Hepatocyte (in vitro differentiated cells): ENCODE measurements around the gene UBAP2L. TPM values are rescaled to one million over a fixed set of nuclear protein-coding genes. Genes with fewer than 3 reads are reported as not detected.

Experiments
- DNase-seq: peaks from one replicate; pipeline ENCODE4 v3.0.0-alpha.2; 2016; ENCODE audit warnings: low spot score
- H2AFZ ChIP-seq: fragments of 200-600 bp; sonication (generic); 2 replicates; pipeline ENCODE4 v1.6.0; 2016; ENCODE audit warnings: antibody characterized with exemption, mild to moderate bottlenecking
- H3K27ac ChIP-seq: fragments of 200-600 bp; sonication (generic); 2 replicates; pipeline ENCODE4 v1.5.1; 2016; ENCODE audit warnings: mild to moderate bottlenecking
- H3K27me3 ChIP-seq: fragments of 200-600 bp; sonication (generic); 2 replicates; pipeline ENCODE4 v1.6.1; 2016
- H3K36me3 ChIP-seq: fragments of 200-600 bp; sonication (generic); replicated peaks from 2 replicates; pipeline ENCODE4 v1.5.1; 2016; ENCODE audit warnings: low read depth; ENCODE audit not compliant: insufficient read depth
- H3K4me1 ChIP-seq: fragments of 200-600 bp; sonication (generic); 2 replicates; pipeline ENCODE4 v1.5.1; 2016; ENCODE audit warnings: mild to moderate bottlenecking, moderate library complexity; ENCODE audit not compliant: insufficient read depth
- H3K4me2 ChIP-seq: fragments of 200-600 bp; sonication (generic); 2 replicates; pipeline ENCODE4 v1.6.0; 2016
- H3K4me3 ChIP-seq: fragments of 200-600 bp; sonication (generic); 2 replicates; pipeline ENCODE4 v1.5.1; 2016; ENCODE audit warnings: mild to moderate bottlenecking
- H3K79me2 ChIP-seq: fragments of 200-600 bp; sonication (generic); 2 replicates; pipeline ENCODE4 v1.6.0; 2017; ENCODE audit warnings: mild to moderate bottlenecking
- H3K9me2 ChIP-seq: fragments of 200-600 bp; sonication (generic); replicated peaks from 2 replicates; pipeline ENCODE4 v1.6.0; 2017; ENCODE audit warnings: mild to moderate bottlenecking; ENCODE audit not compliant: insufficient read depth
- H3K9me3 ChIP-seq: fragments of 200-600 bp; sonication (generic); 2 replicates; pipeline ENCODE4 v1.5.1; 2016; ENCODE audit warnings: low read depth, mild to moderate bottlenecking
- H4K20me1 ChIP-seq: fragments of 200-600 bp; sonication (generic); 2 replicates; pipeline ENCODE4 v1.6.0; 2016; ENCODE audit warnings: mild to moderate bottlenecking; ENCODE audit not compliant: insufficient read depth, poor library complexity, severe bottlenecking
- EZH2 ChIP-seq: fragments of 200-600 bp; sonication (generic); IDR thresholded peaks from 2 replicates; pipeline ENCODE4 v1.6.1; 2016; ENCODE audit warnings: antibody characterized with exemption, mild to moderate bottlenecking, borderline replicate concordance
- EZH2phosphoT487 ChIP-seq: fragments of 200-600 bp; sonication (generic); IDR thresholded peaks from one replicate; pipeline ENCODE4 v1.6.1; 2018; ENCODE audit warnings: antibody characterized with exemption, mild to moderate bottlenecking, low read depth, moderate library complexity; ENCODE audit not compliant: unreplicated experiment, severe bottlenecking
- WGBS: methylation state at CpG from one replicate; pipeline ENCODE4 v1.1.6; 2016; ENCODE audit warnings: low lambda C conversion rate; ENCODE audit errors: missing lambda C conversion rate; 5-methylcytosine and 5-hydroxymethylcytosine counted together
- polyA plus RNA-seq: library from polyadenylated mRNA; unstranded; fragments of >200 nt; fragmentation: Nextera tagmentation; extraction: Ambion mirVana; gene quantifications from 2 replicates; pipeline ENCODE4 v1.2.1, GENCODE V29; 2016
- total RNA-seq: library from RNA; depleted of rRNA; stranded (reverse); fragments of >200 nt; gene quantifications from 2 replicates; pipeline ENCODE4 v1.2.3, GENCODE V29; 2014
- TF ChIP-seq, protein P1 (sequence below): fragments of 200-600 bp; sonication (generic); IDR thresholded peaks from 2 replicates; pipeline ENCODE4 v1.5.1; 2016; ENCODE audit warnings: antibody characterized with exemption, mild to moderate bottlenecking; ENCODE audit not compliant: poor library complexity

Gene UBAP2L, protein sequence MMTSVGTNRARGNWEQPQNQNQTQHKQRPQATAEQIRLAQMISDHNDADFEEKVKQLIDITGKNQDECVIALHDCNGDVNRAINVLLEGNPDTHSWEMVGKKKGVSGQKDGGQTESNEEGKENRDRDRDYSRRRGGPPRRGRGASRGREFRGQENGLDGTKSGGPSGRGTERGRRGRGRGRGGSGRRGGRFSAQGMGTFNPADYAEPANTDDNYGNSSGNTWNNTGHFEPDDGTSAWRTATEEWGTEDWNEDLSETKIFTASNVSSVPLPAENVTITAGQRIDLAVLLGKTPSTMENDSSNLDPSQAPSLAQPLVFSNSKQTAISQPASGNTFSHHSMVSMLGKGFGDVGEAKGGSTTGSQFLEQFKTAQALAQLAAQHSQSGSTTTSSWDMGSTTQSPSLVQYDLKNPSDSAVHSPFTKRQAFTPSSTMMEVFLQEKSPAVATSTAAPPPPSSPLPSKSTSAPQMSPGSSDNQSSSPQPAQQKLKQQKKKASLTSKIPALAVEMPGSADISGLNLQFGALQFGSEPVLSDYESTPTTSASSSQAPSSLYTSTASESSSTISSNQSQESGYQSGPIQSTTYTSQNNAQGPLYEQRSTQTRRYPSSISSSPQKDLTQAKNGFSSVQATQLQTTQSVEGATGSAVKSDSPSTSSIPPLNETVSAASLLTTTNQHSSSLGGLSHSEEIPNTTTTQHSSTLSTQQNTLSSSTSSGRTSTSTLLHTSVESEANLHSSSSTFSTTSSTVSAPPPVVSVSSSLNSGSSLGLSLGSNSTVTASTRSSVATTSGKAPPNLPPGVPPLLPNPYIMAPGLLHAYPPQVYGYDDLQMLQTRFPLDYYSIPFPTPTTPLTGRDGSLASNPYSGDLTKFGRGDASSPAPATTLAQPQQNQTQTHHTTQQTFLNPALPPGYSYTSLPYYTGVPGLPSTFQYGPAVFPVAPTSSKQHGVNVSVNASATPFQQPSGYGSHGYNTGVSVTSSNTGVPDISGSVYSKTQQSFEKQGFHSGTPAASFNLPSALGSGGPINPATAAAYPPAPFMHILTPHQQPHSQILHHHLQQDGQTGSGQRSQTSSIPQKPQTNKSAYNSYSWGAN
- total RNA-seq (83.5 and 103 TPM in 2 replicates), polyA plus RNA-seq (119 and 132 TPM in 2 replicates)

DNA sequence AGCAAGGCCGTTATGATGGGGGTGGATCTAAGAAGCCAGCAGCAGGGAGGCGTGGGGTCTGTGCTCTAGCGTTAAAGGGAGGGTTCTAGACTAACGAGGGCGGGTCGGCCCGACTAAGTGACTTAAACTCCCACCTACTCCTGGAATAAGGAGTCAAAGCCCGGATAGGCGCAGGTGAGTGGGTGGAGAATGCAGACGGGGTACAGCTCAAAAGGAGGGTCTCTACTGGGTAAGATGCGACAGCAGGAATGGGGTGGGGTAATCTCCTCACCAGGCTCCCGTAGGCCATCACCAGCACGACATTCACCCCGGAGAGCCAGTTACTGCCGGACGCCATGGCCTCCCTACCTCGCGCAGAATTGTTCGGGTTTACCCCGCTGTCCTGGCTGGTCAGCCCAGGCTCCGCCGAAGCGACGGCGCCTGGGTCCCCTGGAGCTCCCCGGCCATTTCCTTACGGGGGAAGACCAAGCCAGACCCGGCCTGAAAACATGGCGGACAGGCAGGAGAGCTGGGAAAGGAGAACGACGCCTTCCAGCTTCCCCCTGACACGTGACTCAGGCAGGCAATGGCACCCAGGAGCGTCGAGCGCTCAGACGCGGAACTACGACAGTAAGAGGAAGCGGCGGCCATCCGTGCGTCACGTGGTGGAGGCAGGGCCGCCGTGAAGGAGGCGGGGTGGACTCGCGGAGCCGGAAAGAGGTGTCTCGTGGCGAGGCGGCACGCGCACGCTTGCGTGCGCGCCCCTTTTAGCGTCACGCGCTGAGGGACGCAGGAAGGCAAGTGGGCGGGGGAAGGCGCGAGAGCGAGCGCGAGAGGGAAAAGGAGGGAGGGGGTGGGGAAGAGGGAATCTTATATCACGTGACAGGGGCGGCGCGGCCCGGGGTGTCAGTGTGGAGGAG, at the start of gene UBAP2L:
Gene UBAP2L (plus strand): TSS at position 885 of the 899 bp plus-strand sequence. CDS start 4,169 bp downstream, outside the sequence.
- Histone ChIP-seq H3K36me3 (no peaks in the 10 kb centered on the region), H2AFZ (peak within 1 kb of the TSS; percentile 41), H3K27ac (peak within 1 kb of the TSS; percentile 100), H3K4me3 (peak within 1 kb of the TSS; percentile 71), H4K20me1 (peaks cover 47% of the 10 kb centered on the region), H3K4me1 (peaks cover 30% of the 10 kb centered on the region), H3K79me2 (peaks cover 89% of the 10 kb centered on the region), H3K27me3 (no peaks in the 10 kb centered on the region), H3K9me3 (no peaks in the 10 kb centered on the region), H3K4me2 (peak within 1 kb of the TSS; percentile 85), H3K9me2 (no peaks in the 10 kb centered on the region)
- TF ChIP-seq EZH2 (no peak), EZH2phosphoT487 (no peak)
- TF ChIP-seq, protein P1, sequence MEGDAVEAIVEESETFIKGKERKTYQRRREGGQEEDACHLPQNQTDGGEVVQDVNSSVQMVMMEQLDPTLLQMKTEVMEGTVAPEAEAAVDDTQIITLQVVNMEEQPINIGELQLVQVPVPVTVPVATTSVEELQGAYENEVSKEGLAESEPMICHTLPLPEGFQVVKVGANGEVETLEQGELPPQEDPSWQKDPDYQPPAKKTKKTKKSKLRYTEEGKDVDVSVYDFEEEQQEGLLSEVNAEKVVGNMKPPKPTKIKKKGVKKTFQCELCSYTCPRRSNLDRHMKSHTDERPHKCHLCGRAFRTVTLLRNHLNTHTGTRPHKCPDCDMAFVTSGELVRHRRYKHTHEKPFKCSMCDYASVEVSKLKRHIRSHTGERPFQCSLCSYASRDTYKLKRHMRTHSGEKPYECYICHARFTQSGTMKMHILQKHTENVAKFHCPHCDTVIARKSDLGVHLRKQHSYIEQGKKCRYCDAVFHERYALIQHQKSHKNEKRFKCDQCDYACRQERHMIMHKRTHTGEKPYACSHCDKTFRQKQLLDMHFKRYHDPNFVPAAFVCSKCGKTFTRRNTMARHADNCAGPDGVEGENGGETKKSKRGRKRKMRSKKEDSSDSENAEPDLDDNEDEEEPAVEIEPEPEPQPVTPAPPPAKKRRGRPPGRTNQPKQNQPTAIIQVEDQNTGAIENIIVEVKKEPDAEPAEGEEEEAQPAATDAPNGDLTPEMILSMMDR: no peak
- peak; percentile 99 for DNase-seq
- under 1% methylated on average over 58 of the region's 73 CpGs for WGBS

DNA sequence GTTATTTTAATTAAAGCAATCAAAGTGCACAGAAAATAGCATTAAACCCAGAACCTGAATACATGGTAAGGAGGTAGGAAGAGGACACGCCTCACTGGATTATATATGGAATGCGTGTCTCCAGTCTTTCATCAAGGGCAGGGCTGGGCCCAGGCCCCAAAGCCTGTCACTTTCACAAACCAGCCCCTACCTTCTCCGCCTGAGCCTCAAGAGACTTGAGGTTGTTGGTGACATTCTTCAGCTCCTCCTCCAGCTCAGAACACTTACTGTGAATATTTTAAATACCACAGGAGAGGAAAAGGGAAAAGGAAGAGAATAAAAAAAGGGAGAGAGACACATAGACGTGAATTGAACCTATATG, 49.6 kb upstream of the UBAP2L start:
- no peaks in the 10 kb centered on the region for H3K9me3 ChIP-seq
- H2AFZ ChIP-seq: no peak overlapping the region
- H3K4me1 ChIP-seq: peaks cover 3% of the 10 kb centered on the region
- no peak for TF ChIP-seq EZH2
- no peak for TF ChIP-seq EZH2phosphoT487
- TF ChIP-seq, protein P1: no peak
- peaks cover 73% of the 10 kb centered on the region for H3K79me2 ChIP-seq
- DNase-seq: no peak
- H3K27ac ChIP-seq: no peak overlapping the region
- peaks cover 6% of the 10 kb centered on the region for H3K36me3 ChIP-seq
- H4K20me1 ChIP-seq: peaks cover 17% of the 10 kb centered on the region
- H3K4me2 ChIP-seq: no peak overlapping the region
- no peak overlapping the region for H3K4me3 ChIP-seq
- no peaks in the 10 kb centered on the region for H3K9me2 ChIP-seq
- no peaks in the 10 kb centered on the region for H3K27me3 ChIP-seq
- 91% methylated on average over 4 of the region's 4 CpGs for WGBS

DNA sequence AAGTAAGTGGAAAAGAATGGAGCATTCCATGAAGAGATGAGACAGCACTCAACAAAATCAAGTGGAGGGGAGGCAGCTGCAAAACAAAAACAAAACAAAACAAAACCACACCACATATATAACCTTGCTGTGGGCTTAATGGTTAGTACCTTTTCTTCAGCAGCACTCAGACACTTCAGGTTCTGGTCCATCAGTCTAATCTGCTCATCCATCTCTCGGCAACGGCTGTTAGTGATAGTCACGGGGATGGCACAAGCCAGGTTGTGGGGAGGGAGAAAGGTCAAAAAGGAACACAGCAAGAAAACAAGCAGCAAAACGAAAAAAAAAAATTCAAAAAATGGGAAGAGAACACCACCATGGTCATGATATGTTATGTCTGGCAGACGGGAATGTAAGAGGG, 48.9 kb upstream of the UBAP2L start:
- no peak overlapping the region for H3K27ac ChIP-seq
- no peak overlapping the region for H3K4me2 ChIP-seq
- DNase-seq: no peak
- WGBS: 94% methylated on average over 5 of the region's 5 CpGs
- H3K27me3 ChIP-seq: no peaks in the 10 kb centered on the region
- H3K4me3 ChIP-seq: no peak overlapping the region
- TF ChIP-seq, protein P1: no peak
- no peak for TF ChIP-seq EZH2phosphoT487
- TF ChIP-seq EZH2: no peak
- peaks cover 6% of the 10 kb centered on the region for H3K36me3 ChIP-seq
- H3K9me3 ChIP-seq: no peaks in the 10 kb centered on the region
- H4K20me1 ChIP-seq: peaks cover 22% of the 10 kb centered on the region
- peaks cover 78% of the 10 kb centered on the region for H3K79me2 ChIP-seq
- H3K4me1 ChIP-seq: peaks cover 4% of the 10 kb centered on the region
- no peak overlapping the region for H2AFZ ChIP-seq
- no peaks in the 10 kb centered on the region for H3K9me2 ChIP-seq
